Progenitor cell of endocrine pancreas (in vitro differentiated cells): ENCODE results near the gene FOXC1. TPM values are rescaled to one million over a fixed set of nuclear protein-coding genes. Genes with fewer than 3 reads are reported as not detected.

Experiments
- DNase-seq: peaks from one replicate; pipeline ENCODE4 v3.0.0; 2021; ENCODE audit warnings: low spot score; ENCODE audit not compliant: unreplicated experiment
- H3K27ac Mint-ChIP-seq: 2 replicates; pipeline ENCODE4 v1.8.0; 2021; ENCODE audit warnings: mild to moderate bottlenecking, moderate library complexity, mixed read lengths
- H3K27me3 Mint-ChIP-seq: 2 replicates; pipeline ENCODE4 v1.8.0; 2021; ENCODE audit warnings: mixed read lengths
- H3K36me3 Mint-ChIP-seq: 2 replicates; pipeline ENCODE4 v1.8.0; 2022; ENCODE audit warnings: mixed read lengths; ENCODE audit not compliant: insufficient read depth
- H3K4me1 Mint-ChIP-seq: 2 replicates; pipeline ENCODE4 v1.8.0; 2021; ENCODE audit warnings: low read depth, mixed read lengths
- H3K4me3 Mint-ChIP-seq: 2 replicates; pipeline ENCODE4 v1.8.0; 2021; ENCODE audit warnings: low read depth, mild to moderate bottlenecking, moderate library complexity, mixed read lengths
- H3K9me3 Mint-ChIP-seq: 2 replicates; pipeline ENCODE4 v1.8.0; 2021; ENCODE audit warnings: low read depth, mixed read lengths
- total RNA-seq: library from RNA; stranded (reverse); gene quantifications from 2 replicates; pipeline ENCODE4 v1.2.1, GENCODE V29; 2021
- TF ChIP-seq, protein P1 (sequence below): fragments of 200-600 bp; sonication (generic); IDR thresholded peaks from one replicate; pipeline ENCODE4 v1.5.0; 2021; ENCODE audit warnings: antibody characterized with exemption, mild to moderate bottlenecking; ENCODE audit not compliant: unreplicated experiment

Gene FOXC1
- total RNA-seq, 1 donor from 2014 or later = 0.46 TPM

DNA sequence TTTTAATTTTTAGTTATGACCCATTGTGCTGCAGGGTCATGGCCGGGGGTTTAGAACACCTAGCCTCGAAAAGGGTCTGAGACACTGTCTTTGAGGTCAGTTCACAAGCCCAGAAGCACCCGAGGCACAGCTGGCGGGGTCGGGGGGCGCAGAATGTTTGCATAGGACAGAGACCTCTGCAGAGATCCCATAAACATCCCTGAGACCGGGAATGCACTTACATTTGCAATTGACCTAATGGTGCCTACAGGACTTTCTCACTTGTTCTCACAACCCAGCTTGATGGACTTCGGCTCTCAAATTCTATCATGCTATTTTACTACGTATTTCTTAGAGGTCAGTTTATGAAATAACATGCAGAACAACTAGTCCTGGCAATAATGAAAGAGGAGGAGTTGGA lies 33.5 kb upstream of the FOXC1 start:
- DNase-seq = no peak
- Mint-ChIP-seq H3K4me1 (peaks cover 6% of the 10 kb centered on the region), H3K9me3 (peaks cover 2% of the 10 kb centered on the region), H3K36me3 (no peaks in the 10 kb centered on the region), H3K27ac (no peak overlapping the region), H3K27me3 (peaks cover 40% of the 10 kb centered on the region), H3K4me3 (no peak overlapping the region)
- TF ChIP-seq, protein P1, sequence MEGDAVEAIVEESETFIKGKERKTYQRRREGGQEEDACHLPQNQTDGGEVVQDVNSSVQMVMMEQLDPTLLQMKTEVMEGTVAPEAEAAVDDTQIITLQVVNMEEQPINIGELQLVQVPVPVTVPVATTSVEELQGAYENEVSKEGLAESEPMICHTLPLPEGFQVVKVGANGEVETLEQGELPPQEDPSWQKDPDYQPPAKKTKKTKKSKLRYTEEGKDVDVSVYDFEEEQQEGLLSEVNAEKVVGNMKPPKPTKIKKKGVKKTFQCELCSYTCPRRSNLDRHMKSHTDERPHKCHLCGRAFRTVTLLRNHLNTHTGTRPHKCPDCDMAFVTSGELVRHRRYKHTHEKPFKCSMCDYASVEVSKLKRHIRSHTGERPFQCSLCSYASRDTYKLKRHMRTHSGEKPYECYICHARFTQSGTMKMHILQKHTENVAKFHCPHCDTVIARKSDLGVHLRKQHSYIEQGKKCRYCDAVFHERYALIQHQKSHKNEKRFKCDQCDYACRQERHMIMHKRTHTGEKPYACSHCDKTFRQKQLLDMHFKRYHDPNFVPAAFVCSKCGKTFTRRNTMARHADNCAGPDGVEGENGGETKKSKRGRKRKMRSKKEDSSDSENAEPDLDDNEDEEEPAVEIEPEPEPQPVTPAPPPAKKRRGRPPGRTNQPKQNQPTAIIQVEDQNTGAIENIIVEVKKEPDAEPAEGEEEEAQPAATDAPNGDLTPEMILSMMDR = no peak

DNA sequence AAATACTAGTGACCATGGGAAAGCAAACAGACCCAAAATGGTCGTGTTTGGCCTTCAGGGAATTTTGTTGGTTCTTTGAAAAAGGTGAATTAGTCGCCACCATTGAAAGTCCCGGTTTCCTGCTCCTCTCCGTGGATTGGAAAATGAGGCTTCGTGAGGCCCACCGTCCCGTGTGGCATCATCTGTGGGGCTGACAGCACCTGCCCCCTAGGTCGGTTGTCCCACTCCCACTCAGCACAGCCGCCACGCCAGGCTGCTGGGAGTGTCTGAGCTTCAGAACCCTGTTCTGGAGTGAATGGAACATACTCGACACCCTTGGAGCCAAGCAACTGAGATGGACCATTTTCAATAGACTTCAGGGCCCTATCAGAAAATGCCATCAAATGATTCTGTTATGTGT lies 33.0 kb upstream of the FOXC1 start:
- Mint-ChIP-seq H3K4me1 (peaks cover 6% of the 10 kb centered on the region), H3K4me3 (no peak overlapping the region), H3K27me3 (peaks cover 43% of the 10 kb centered on the region), H3K9me3 (no peaks in the 10 kb centered on the region), H3K27ac (no peak overlapping the region), H3K36me3 (no peaks in the 10 kb centered on the region)
- DNase-seq = no peak
- TF ChIP-seq, protein P1 = no peak

DNA sequence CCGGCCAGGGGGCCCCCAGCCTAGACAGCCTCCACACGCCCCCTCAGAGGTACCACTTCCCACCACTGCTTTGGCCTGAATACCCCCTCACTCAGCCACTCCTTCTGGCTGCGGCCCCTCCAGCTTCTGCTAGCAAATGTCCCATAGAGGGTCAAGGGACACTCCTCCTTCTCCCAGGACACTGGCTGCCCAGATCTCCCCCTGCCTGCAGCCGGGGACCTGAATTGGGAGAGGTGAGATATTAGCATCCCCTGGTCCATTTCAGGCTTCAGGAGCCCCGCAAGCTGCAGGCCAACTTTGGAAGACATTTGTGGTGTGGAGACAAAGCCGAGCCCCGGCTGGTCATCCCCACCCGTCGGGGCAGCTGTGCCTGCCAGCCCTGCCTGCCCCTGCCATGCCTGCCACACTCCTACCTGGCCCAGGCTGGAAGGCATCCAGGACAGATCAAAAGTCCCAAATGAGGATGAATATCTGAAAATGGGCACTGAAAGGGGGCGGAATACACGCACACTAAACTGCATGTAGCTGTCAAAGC lies 32.5 kb upstream of the FOXC1 start:
- DNase-seq = no peak
- Mint-ChIP-seq H3K4me3 (no peak overlapping the region), H3K27me3 (peaks cover 43% of the 10 kb centered on the region), H3K36me3 (no peaks in the 10 kb centered on the region), H3K4me1 (peaks cover 6% of the 10 kb centered on the region), H3K9me3 (no peaks in the 10 kb centered on the region), H3K27ac (no peak overlapping the region)
- TF ChIP-seq, protein P1 = no peak

DNA sequence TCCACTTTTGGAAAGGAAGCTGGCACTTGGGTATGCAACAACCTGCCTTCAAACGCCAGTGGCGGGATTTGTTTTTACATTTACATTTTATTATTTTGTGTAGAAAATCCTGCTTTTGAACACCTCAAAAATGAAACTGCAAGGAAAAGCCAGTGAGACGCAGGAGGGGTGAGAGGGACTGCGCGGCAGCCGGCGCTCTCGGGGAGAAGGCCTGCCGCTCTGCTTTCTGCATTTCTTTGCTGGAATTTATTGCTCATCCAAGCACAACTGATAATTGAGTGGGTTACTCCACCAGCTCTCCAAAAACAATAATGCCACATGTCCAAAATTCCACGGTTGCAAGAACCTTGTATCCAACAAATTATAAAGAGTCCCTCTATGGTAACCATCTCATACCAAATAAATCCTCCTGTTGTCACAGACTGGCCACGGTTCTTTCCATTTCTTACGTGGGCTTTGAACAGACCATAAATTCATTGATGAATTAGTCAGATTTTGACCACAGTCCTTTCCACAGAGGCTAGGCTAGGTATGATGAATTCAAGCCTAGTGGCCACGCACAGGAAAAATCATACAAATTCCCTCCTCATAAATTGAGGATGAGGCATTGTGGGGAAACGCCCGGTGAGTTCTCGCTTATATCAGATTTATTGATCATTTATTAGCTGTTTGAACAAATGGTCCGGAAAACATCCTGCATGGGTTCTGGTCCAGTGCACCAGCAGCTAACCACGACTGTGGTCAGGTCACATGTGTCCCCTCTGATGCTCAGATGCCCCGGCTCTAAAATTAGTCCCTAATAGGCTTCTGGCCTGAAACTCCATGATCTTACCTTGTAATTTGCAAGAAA lies 31.6 kb upstream of the FOXC1 start:
- no peaks in the 10 kb centered on the region for H3K36me3 Mint-ChIP-seq
- H3K4me3 Mint-ChIP-seq = no peak overlapping the region
- TF ChIP-seq, protein P1 = no peak
- H3K27me3 Mint-ChIP-seq = peaks cover 44% of the 10 kb centered on the region
- DNase-seq = no peak
- peaks cover 6% of the 10 kb centered on the region for H3K4me1 Mint-ChIP-seq
- no peaks in the 10 kb centered on the region for H3K9me3 Mint-ChIP-seq
- no peak overlapping the region for H3K27ac Mint-ChIP-seq

DNA sequence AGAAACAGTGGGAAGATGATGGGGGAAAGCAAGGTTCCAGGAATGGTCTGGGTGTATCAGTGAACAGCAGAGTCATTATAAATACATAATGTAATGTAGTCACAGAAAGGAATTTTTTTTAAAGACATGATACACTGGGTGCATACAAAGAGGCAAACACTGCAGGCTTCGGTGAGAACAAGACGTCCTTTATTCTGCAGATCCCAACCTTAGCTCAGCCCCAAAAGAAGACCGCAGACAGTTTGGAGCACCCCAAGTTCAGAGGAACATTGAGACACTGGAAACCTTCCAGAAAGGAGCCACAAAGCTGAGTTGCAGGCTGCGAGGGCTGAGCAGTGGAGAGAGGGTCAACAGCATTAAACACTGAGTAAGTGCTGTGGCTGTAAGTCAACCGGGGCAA lies 30.6 kb upstream of the FOXC1 start:
- Mint-ChIP-seq H3K27me3 (peaks cover 49% of the 10 kb centered on the region), H3K9me3 (no peaks in the 10 kb centered on the region), H3K36me3 (no peaks in the 10 kb centered on the region), H3K4me1 (peaks cover 6% of the 10 kb centered on the region), H3K27ac (no peak overlapping the region), H3K4me3 (no peak overlapping the region)
- DNase-seq = no peak
- TF ChIP-seq, protein P1 = no peak
